Hematopoietic multipotent progenitor cell treated with erythropoietin and hydrocortisone succinate and interleukin-3 and kit ligand, for 4 days (in vitro differentiated cells): ENCODE data around the gene SLC12A6.
A peak's percentile ranks its signal among the peaks of the same experiment; 100 is the strongest.
"Not testable (repeated sequence)": the region's sequence is repeated elsewhere in the genome, so short reads cannot be mapped to it uniquely, and the experiment has no call there.

Experiments used
- DNase-seq: peaks from one replicate; pipeline ENCODE4 v3.0.0-alpha.2; 2015

Gene SLC12A6

GRCh38 chr15:34248190-34248589, 89.4 kb downstream of the SLC12A6 start:
- peak; percentile 60 for DNase-seq

- DNase-seq = no peak
These were observed 91.2 kb downstream of the SLC12A6 start for GRCh38 chr15:34246276-34246976.

- no peak for DNase-seq
These were observed 94.4 kb downstream of the SLC12A6 start for GRCh38 chr15:34243226-34243625.

- peak; percentile 24 for DNase-seq
These were observed 95.3 kb downstream of the SLC12A6 start for GRCh38 chr15:34242331-34242710.

GRCh38 chr15:34241376-34242330, 95.9 kb downstream of the SLC12A6 start:
- peak; percentile 79 for DNase-seq

GRCh38 chr15:34240537-34240936, 97.0 kb downstream of the SLC12A6 start:
- no peak for DNase-seq

- no peak for DNase-seq
These were observed 98.3 kb downstream of the SLC12A6 start for GRCh38 chr15:34239151-34239808.

- DNase-seq = no peak
These were observed 104.0 kb downstream of the SLC12A6 start for GRCh38 chr15:34233614-34234013.

GRCh38 chr15:34223904-34224596, 113.5 kb downstream of the SLC12A6 start:
- peak; percentile 31 for DNase-seq

GRCh38 chr15:34217587-34218225, 119.9 kb downstream of the SLC12A6 start:
- no peak for DNase-seq

- DNase-seq = no peak
These were observed 120.9 kb downstream of the SLC12A6 start for GRCh38 chr15:34216527-34217270.

- no peak for DNase-seq
These were observed 123.4 kb downstream of the SLC12A6 start for GRCh38 chr15:34214135-34214534.

GRCh38 chr15:34213690-34214089, 123.9 kb downstream of the SLC12A6 start:
- DNase-seq = peak; percentile 26

- peak; percentile 98 for DNase-seq
These were observed 127.9 kb downstream of the SLC12A6 start, which contains the start of gene KATNBL1 for GRCh38 chr15:34209421-34210282. KATNBL1 (minus strand) TSS chr15:34210096; CDS start chr15:34163676, 46,420 bp downstream.

- DNase-seq = no peak
These were observed 131.6 kb downstream of the SLC12A6 start for GRCh38 chr15:34206011-34206410.

- DNase-seq = no peak
These were observed 133.6 kb downstream of the SLC12A6 start for GRCh38 chr15:34203936-34204335.

- DNase-seq = no peak
These were observed 134.3 kb downstream of the SLC12A6 start for GRCh38 chr15:34203305-34203704.

- DNase-seq = not testable (repeated sequence)
These were observed 144.3 kb downstream of the SLC12A6 start for GRCh38 chr15:34193272-34193671.

GRCh38 chr15:34188711-34189110, 148.9 kb downstream of the SLC12A6 start:
- DNase-seq = no peak

GRCh38 chr15:34185666-34186065, 151.9 kb downstream of the SLC12A6 start:
- DNase-seq = peak; percentile 37
